Measurements from ENCODE around the gene DSTYK.

DSTYK gene

DNA sequence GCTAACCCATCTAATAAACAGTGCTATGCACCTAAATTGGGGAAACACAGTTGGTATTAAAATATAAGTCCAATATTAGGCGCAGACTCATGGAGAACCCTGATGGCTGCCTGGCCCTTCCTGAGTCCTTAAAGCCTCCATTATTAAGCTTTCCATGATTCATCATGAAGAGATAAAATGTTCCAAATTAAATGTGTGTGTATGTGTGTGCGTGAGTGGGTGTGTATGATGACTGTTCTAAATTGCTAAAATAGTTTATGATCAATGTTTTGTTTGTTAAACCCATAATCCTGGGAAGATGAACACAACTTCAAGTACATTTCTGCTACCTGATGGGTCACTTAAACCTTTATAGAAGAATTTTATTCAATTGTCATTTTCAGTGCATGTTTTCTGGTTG lies 83.5 kb downstream of the DSTYK start:
- no peak for DNase-seq (ENCODE audit: low read depth)

DNA sequence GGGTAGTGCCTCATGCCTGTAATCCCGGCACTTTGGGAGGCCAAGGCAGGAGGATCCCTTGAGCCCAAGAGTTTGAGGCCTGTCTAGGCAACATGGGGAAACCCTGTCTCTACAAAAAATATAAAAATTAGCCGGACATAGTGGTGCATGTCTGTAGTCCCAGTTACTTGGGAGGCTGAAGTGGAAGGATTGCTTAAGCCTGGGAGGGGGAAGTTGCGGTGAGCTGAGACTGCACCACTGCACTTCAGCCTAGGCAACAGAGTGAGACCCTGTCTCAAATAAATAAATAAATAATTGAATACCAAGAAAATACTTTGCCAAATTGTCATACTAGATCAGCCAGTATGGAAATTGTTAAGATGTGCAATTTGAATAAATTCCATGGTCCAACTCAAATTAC lies 83.9 kb downstream of the DSTYK start:
- no peak for DNase-seq (ENCODE audit: low read depth)

DNA sequence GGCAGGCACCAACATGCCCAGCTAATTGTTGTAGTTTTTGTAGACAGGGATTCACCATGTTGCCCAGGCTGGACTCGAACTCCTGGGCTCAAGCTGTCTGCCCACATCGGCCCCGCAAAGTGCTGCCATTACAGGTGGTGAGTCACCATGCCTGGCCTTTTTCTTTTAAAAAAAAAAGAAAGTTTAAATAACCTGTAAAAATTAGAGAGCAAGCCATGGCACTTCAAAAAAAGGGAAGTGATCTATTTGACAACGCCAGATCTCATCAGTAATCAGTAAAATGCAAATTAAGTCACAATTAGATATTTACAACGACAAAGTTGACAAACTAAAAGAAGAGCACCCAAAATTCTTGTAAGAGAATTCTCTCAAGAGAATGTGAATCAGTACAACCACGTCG lies 86.8 kb downstream of the DSTYK start:
- DNase-seq (ENCODE audit: low read depth), result no peak

DNA sequence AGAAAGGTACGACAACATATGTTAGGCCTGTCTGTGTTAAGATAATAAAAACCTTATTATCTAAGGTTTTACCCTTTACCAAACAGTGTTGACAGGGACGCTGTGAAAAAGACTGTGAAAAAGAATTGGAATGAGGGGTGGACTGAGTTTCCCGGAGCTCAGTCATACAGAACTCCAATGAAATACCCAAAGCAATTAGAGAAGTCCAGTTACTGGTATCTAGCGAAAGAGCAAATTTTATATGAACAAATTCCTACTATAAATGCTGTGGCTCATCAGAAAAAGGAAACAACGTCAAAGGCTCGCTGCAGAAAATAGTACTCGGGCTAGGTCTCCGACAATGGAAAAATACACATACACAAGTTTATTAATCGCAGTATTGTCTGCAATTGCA lies 89.0 kb downstream of the DSTYK start:
- DNase-seq (ENCODE audit: low read depth), result no peak

DNA sequence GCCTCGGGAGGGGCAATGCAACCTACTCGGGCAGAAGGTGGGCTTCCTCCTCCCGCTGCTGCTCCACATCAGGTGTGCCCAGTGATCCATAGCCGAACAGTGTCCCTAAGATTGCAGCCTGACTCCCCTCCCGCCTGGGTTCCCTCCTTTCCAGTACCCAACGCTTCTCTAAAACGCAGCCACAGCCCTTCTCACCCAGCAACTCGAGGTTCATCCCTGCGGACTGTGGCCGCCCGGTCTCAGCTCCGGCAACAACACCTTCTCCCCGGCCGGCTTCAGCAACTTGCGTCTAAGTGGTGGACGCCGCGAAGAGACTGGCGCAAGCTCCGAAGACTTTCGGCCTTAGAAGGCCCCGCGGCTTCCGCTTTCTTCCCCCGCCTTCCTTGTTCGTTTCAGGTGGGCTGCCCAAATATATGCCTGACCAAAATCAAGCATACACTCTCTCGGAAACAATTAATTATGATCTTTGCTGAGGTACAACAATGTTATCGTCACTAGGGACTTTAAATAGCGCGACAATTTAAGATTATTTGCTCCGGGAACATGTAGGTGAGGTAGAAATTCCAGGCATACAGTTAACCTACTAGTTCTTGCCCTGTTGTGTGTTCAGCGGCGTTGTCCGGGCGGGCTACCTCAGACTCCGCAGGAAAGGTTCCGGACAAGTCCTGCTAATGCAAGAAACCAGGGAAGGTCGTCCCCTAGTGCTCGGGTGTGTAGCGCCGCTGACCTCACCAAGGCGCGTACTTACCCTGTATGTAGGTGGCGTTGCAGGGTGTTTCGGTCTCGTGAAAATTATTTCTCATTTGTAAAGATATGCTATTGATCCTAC lies 89.6 kb downstream of the DSTYK start, which contains the start of gene RBBP5:
TSS of gene RBBP5 (minus strand) at position 319 of the 829 bp plus-strand sequence. CDS start at position 214, 105 bp downstream.
- peak; percentile 96 for DNase-seq (ENCODE audit: low read depth)

DNA sequence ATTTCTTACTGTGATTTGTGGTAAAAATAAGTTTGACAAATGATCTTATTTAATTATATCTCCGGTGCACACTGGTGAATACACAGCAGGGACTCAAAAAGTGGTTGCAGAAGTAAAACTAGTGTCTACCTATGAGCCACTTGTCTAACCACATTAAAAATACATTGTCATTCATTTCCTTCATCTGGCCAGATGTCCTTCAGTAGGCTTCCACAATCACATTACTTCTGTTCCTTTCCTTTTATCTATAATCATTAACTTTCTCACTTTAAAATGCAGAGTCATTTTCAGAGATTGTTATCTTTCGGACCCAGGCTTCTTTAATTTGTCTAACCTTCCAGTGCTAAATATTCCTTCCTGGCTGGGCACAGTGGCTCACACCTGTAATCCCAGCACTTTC lies 92.8 kb downstream of the DSTYK start:
- no peak for DNase-seq (ENCODE audit: low read depth)

DNA sequence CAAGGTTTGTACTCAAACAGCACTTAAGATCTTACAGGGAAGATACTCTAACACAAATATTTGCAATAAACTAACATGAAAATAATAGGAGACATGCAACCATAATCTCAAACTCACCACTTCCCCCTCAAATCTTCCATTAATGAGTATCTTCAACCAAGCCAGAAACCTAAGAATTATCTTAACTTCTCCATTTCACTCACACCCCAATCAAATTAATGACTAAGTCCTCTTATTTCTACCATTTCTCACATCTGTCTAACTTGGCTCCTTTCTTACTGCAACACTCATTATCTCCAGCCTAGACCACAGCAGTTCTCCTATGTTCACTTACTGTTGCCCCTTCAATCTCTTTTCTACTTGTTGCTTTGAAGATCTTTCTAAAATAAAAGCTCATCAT lies 100.1 kb downstream of the DSTYK start:
- DNase-seq (ENCODE audit: low read depth), result no peak

DNA sequence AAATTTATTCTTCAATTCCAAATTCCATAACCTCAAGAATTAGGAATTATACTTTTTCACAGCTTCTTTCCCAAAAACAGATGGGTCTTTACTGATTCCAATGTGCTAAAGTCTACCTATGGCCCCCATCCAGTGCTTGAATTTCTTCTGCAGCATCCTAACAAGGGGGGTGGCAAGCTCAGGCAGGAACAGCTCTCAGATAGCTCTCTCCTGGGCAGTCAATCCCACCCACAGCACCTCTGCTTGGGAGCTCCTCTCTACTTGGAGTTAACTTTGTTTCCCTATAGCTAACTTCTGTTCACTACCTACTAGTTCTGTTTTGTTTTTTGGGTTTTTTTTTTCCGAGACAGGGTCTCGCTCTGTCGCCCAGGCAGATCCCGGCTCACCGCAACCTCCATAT lies 101.8 kb downstream of the DSTYK start:
- no peak for DNase-seq (ENCODE audit: low read depth)

DNA sequence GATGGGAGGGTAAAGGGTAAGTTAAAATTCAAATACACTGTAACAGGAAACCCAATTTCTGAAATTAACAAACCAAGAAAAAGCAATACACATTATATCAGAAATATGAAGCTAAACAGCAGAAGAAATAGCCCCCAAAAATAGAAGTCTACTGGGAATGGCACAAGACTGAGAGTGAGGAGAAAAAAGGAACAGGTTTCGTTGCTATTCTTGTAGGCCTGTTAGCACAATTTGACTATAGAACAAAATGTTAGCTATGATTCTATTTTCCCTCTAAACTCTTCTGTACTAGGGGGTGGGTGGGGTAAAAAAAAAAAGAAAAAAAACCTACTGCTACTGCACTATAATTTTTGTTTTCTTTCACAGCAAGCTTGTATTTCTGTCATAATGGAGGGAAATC lies 102.2 kb downstream of the DSTYK start:
- DNase-seq (ENCODE audit: low read depth), result no peak

DNA sequence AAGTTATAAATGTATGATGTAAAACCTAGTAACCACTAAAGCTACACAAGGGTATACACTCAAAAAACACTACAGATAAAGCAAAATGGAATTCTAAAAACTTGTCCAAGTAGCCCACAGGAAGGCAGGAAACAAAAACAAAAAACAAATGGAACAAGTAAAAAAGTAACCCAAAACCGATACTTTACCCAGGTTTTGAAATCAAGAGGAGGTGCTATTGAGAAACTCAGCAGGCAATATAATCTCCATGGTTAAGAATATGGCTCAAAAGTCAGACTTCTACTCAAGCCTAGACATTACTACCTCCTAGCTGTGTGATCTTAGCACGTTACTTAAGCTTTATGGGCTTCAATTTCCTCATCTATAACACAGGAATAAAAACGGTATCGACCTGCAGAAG lies 103.0 kb downstream of the DSTYK start:
- DNase-seq (ENCODE audit: low read depth), result no peak

DNA sequence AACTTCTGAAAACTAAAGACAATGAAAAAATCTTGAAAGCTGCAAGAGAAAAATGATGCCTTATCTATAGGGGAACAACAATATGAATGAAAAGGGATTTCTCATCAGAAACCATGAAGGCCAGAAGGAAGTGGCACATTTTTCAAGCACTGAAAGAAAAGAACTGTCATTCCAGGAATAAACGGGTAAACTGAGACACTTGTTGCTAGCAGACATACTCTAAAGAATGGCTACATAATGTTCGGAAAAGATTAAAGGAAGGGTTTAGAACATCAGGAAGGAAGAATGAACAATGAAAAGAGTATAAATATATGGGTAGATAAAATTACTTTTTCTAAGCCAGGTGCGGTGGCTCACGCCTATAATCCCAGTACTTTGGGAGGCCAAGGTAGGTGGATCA lies 104.2 kb downstream of the DSTYK start:
- no peak for DNase-seq (ENCODE audit: low read depth)

DNA sequence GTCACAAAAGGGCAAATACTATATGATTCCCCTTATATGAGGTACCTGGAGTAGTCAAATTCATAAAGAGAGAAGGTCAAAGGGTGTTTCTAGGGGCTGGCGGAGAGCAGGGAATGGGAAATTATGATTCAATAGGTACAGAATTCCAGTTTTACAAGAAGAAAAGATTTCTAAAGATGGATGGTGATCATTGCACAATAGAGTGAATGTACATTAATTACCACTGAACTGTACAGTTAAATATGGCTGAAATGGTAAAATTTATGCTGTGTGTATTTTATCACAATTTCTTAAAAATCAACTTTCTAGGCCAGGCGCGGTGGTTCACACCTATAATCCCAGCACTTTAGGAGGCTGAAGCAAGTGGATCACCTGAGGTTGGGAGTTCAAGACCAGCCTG lies 109.1 kb downstream of the DSTYK start:
- DNase-seq (ENCODE audit: low read depth), result no peak

DNA sequence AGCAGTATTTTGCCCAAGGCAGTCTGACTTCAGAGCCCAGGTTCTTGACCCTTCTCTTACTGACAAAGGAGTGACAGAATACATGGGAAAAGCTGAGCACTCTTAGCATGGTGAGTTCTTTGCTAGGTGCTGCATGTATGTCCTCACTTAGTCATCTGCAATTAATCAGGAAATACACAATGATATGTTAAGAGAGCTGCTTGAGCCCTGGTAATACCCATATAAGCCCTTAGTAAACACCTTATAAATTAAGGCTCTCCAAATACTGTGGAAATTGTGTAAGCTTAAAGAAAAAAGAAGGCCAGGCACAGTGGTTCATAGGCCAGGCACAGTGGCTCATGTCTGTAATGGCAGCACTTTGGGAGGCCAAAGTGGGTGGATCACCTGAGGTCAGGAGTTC lies 113.3 kb downstream of the DSTYK start:
- DNase-seq (ENCODE audit: low read depth), result no peak

DNA sequence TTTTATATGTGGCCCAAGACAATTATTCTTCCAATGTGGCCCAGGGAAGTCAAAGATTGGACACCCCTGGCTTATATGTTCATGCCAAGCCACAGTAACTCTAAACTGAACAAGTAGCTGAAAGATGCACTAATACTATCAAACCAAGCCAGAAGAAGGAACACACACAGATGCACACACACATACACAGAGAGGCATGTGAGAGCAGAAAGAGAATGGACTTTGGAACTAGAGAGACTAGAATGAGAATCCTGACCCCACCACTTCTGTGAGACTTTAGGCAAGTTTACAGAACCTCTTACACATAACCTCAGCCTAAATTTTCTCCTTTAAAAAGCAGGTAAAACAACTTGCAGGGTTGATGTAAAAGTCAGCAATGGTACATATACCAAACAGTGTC lies 116.1 kb downstream of the DSTYK start:
- DNase-seq (ENCODE audit: low read depth), result no peak

All from EH (cell line).